RWPE1 (cell line): ENCODE data around the gene CCDC152.

Experiments
- CTCF ChIA-PET: fragments of 350-600 bp; sonication (Branson Sonifier 250); formaldehyde crosslinking; extraction: SDS; loops from one replicate; lab custom pipeline; 2021; lab: Yijun Ruan, JAX
- POLR2A ChIA-PET: fragments of 400-600 bp; formaldehyde crosslinking; extraction: SDS; loops from one replicate; lab custom pipeline; 2020; ENCODE audit warnings: antibody characterized with exemption; ENCODE audit not compliant: low non-redundant PET; lab: Yijun Ruan, JAX
- DNase-seq: peaks from one replicate; pipeline ENCODE4 v3.0.0; 2012; ENCODE audit warnings: low spot score
- H3K27ac ChIP-seq: fragments of 450-650 bp; 2 replicates; pipeline ENCODE4 v1.5.1; 2017
- CTCF ChIP-seq: fragments of 450-650 bp; conservative IDR thresholded peaks from 2 replicates; pipeline ENCODE4 v1.5.1; 2017; ENCODE audit warnings: low read depth, mild to moderate bottlenecking

Gene CCDC152

GRCh38 chr5:42826757-42827515 lies 70.3 kb downstream of the CCDC152 start:
- TF ChIP-seq CTCF = no peak
- POLR2A ChIA-PET = no interaction called here
- CTCF ChIA-PET = interaction anchor here (0.6 to 1.0 kb wide), 3 partner anchors 26 to 102 kb away, joined by 3 read pairs; no protein-coding TSS in a partner anchor
- DNase-seq = no peak
- H3K27ac ChIP-seq = no peak overlapping the region

GRCh38 chr5:42828671-42829070 lies 72.1 kb downstream of the CCDC152 start:
- ChIA-PET CTCF (interaction anchor here (0.7 kb wide), 1 partner anchor 314 kb away, joined by 3 read pairs; no protein-coding TSS in a partner anchor), POLR2A (no interaction called here)
- H3K27ac ChIP-seq = no peak overlapping the region
- DNase-seq = no peak
- no peak for TF ChIP-seq CTCF

- POLR2A ChIA-PET = no interaction called here
- H3K27ac ChIP-seq = no peak overlapping the region
- CTCF ChIA-PET = interaction anchor here (0.6 kb wide), 1 partner anchor 76 kb away, joined by 3 read pairs; no protein-coding TSS in a partner anchor
- no peak for DNase-seq
- no peak for TF ChIP-seq CTCF
These were observed 74.3 kb downstream of the CCDC152 start for GRCh38 chr5:42830924-42831323.

DNA sequence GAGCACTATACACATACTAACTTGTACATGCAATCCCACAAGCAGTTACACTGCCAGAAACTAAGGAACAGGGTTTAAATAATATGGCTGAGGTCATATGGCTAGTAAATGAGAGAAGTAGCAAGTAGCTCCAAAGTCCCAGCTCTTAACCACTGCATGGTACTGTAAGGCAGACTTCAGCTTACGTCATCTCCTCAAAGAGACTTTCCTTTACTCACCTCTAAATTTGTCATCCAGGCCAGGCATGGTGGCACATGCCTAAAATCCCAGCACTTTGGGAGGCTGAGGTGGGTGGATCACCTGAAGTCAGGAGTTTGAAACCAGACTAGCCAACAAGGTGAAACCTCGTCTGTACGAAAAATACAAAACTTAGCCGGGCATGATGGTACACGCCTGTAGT lies 75.4 kb downstream of the CCDC152 start:
- POLR2A ChIA-PET = no interaction called here

DNA sequence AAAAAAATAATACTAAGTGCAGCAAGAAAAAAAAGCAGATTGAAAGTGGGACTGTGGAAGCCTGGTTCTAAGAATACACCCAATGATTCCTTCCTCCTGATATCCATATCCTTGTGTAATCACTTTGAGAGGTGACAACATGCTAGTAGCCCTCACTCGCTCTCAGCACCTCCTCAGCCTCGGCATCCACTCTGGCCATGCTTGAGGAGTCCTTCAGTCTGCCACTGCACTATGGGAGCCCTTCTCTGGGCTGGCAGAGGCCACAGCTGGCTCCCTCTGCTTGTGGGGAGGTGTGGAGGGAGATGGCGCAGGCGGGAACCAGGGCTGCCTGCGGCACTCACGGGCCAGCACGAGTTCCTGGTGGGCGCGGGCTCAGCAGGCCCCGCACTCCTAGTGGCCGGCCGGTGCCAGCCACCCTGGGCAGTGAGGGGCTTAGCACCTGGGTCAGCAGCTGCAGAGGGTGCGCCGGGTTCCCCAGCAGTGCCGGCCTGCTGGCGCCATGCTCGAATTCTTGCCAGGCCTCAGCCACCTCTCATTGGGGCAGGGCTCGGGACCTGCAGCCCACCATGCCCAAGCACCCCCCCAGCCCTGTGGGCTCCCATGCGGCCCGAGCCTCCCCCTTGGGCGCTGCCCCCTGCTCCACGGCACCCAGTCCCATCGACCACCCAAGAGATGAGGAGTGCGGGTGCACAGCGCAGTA lies 79.6 kb downstream of the CCDC152 start:
- H3K27ac ChIP-seq = no peak overlapping the region
- ChIA-PET POLR2A (no interaction called here), CTCF (no interaction called here)
- no peak for TF ChIP-seq CTCF
- no peak for DNase-seq

More for the DNA sequence above, 75.4 kb downstream of the CCDC152 start:
- no peak for TF ChIP-seq CTCF
- CTCF ChIA-PET = no interaction called here
- no peak for DNase-seq
- no peak overlapping the region for H3K27ac ChIP-seq

GRCh38 chr5:42837601-42838000 lies 81.0 kb downstream of the CCDC152 start:
- no peak for DNase-seq
- ChIA-PET POLR2A (no interaction called here), CTCF (no interaction called here)
- no peak overlapping the region for H3K27ac ChIP-seq
- no peak for TF ChIP-seq CTCF
